Measurements from ENCODE around the gene SMCR8. TPM values are rescaled to one million over a fixed set of nuclear protein-coding genes. Genes with fewer than 3 reads are reported as not detected.

The SMCR8 gene
- total RNA-seq, 4 donors from 2014 or later = 9.2 to 15.7 (median 12.4) TPM

DNA sequence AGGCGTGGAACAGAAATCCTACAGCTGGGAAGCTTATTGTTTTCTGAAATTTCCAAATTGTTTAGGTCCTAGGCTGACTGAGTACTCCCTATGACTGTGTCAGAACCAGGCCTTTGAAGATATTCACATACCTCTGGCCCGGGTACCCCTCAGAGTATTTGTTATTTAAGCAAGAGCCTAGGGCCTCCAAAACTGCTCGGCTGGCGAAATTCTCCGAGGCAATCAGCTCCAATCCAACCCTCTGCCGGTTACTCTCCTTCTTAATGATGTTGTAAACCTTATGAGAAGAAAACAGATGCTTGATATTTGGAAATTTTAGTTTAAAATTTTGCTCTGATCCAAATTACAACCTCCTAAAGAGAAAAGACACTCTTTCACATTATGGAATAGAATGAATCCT lies 38.4 kb downstream of the SMCR8 start:
- Histone ChIP-seq H3K27ac (no peak overlapping the region), H3K36me3 (peaks cover 0 to 20% of the 10 kb centered on the region in 2 donors), H3K4me1 (no peaks in the 10 kb centered on the region), H3K9me3 (no peaks in the 10 kb centered on the region), H3K4me3 (no peak overlapping the region), H3K27me3 (no peaks in the 10 kb centered on the region)
- intact Hi-C loops (cut with DNase I; ENCODE audit: low total_unique reads) (no loop called here), in situ Hi-C loops (cut with MboI; ENCODE audit: low sequenced_read_pairs in 4 of 4) (no loop called here)
- ATAC-seq (no peak), DNase-seq (no peak)
- no peak for TF ChIP-seq CTCF (IDR thresholded peaks at IDR 0.05 in 4 of 5, conservative IDR thresholded peaks at IDR 0.05 in 1 of 5)
- TF ChIP-seq POLR2A (IDR thresholded peaks at IDR 0.05) = no peak

GRCh38 chr17:18356624-18357023 lies 41.5 kb downstream of the SMCR8 start:
- H3K36me3 ChIP-seq = peaks cover 0 to 22% of the 10 kb centered on the region in 2 donors
- H3K9me3 ChIP-seq = no peaks in the 10 kb centered on the region
- in situ Hi-C loops (cut with MboI; ENCODE audit: low sequenced_read_pairs in 4 of 4) (no loop called here), intact Hi-C loops (cut with DNase I; ENCODE audit: low total_unique reads) (no loop called here)
- no peak overlapping the region for H3K4me3 ChIP-seq
- TF ChIP-seq POLR2A (IDR thresholded peaks at IDR 0.05) = peak in 1 of 2 donors; percentile 6
- no peak for TF ChIP-seq CTCF (IDR thresholded peaks at IDR 0.05 in 4 of 5, conservative IDR thresholded peaks at IDR 0.05 in 1 of 5)
- peak; percentile 32 to 55 for DNase-seq
- H3K4me1 ChIP-seq = peaks cover 0 to 1% of the 10 kb centered on the region in 2 donors
- ATAC-seq = peak; percentile 51 to 81
- H3K27ac ChIP-seq = peak overlapping the region in 2 of 4 donors; percentile 36 to 65
- H3K27me3 ChIP-seq = no peaks in the 10 kb centered on the region

DNA sequence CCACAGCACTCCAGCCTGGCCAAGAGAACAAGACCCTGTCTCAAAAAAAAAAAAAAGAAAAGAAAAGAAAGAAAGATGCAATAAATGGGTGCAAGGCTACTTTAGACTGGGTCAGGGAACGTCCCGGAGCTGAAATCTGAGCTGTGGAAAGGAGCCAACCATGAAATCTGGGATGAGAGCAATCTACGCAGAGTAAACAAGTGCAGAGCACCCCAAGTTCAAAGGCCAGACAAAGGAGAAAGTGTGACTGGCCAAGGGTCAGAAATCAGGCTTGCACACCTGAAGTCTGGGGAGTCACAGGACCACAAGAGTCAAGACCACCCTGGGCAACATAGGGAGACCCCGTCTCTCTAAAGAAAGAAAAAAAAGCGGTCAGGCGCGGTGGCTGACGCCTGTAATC lies 45.4 kb downstream of the SMCR8 start:
- Histone ChIP-seq H3K9me3 (no peaks in the 10 kb centered on the region), H3K36me3 (peaks cover 0 to 7% of the 10 kb centered on the region in 2 donors), H3K27me3 (no peaks in the 10 kb centered on the region), H3K27ac (no peak overlapping the region), H3K4me3 (no peak overlapping the region), H3K4me1 (peaks cover 12 to 19% of the 10 kb centered on the region in 2 donors)
- no peak for TF ChIP-seq POLR2A (IDR thresholded peaks at IDR 0.05)
- TF ChIP-seq CTCF (IDR thresholded peaks at IDR 0.05 in 4 of 5, conservative IDR thresholded peaks at IDR 0.05 in 1 of 5) = no peak
- DNase-seq (no peak), ATAC-seq (no peak)
- intact Hi-C loops (cut with DNase I; ENCODE audit: low total_unique reads) = no loop called here
- in situ Hi-C loops (cut with MboI; ENCODE audit: low sequenced_read_pairs in 4 of 4) = no loop called here

GRCh38 chr17:18361837-18362697 lies 47.0 kb downstream of the SMCR8 start:
- peak in 1 of 2 donors; percentile 4 for ATAC-seq

More at GRCh38 chr17:18361837-18362697, 47.0 kb downstream of the SMCR8 start:
- Histone ChIP-seq H3K27me3 (no peaks in the 10 kb centered on the region), H3K9me3 (no peaks in the 10 kb centered on the region), H3K4me3 (peak overlapping the region; percentile 72 to 98 (median 83)), H3K36me3 (peaks cover 0 to 7% of the 10 kb centered on the region in 2 donors), H3K27ac (peak overlapping the region; percentile 85 to 91 (median 88)), H3K4me1 (peaks cover 12 to 19% of the 10 kb centered on the region in 2 donors)
- no peak for TF ChIP-seq CTCF (IDR thresholded peaks at IDR 0.05 in 4 of 5, conservative IDR thresholded peaks at IDR 0.05 in 1 of 5)
- TF ChIP-seq POLR2A (IDR thresholded peaks at IDR 0.05) = no peak
- in situ Hi-C loops (cut with MboI; ENCODE audit: low sequenced_read_pairs in 4 of 4) (no loop called here), intact Hi-C loops (cut with DNase I; ENCODE audit: low total_unique reads) (no loop called here)
- no peak for DNase-seq
